Stimulated activated effector memory CD8-positive, alpha-beta T cell treated with anti-CD3 and anti-CD28 coated beads, Interleukin-12 subunit alpha, Interleukin-12 subunit beta, amount 100 ng/mL, for 72 hours (primary cell): ENCODE measurements around the gene MPV17.
"Not testable (repeated sequence)": the region's sequence is repeated elsewhere in the genome, so short reads cannot be mapped to it uniquely, and the experiment has no call there.

Experiments used
- ATAC-seq: fragments of 150-1000 bp; cut with Tn5 transposase; 2 replicates; pipeline ENCODE4 v1.10.0; 2021
- DNase-seq, 2 donors: peaks; one replicate each; pipeline ENCODE4 v3.0.0; 2021 to 2022; ENCODE audit warnings: low spot score in 2 of 2
- H3K27ac Mint-ChIP-seq: one replicate; pipeline ENCODE4 v1.8.0; 2022; ENCODE audit warnings: mild to moderate bottlenecking, mixed read lengths
- H3K36me3 Mint-ChIP-seq: one replicate; pipeline ENCODE4 v1.8.0; 2022; ENCODE audit warnings: mild to moderate bottlenecking, mixed read lengths
- H3K4me1 Mint-ChIP-seq: one replicate; pipeline ENCODE4 v1.8.0; 2022; ENCODE audit warnings: mixed read lengths
- H3K4me3 Mint-ChIP-seq: one replicate; pipeline ENCODE4 v1.8.0; 2022; ENCODE audit warnings: mild to moderate bottlenecking, mixed read lengths
- H3K9me3 Mint-ChIP-seq: one replicate; pipeline ENCODE4 v1.8.0; 2022; ENCODE audit warnings: mixed read lengths

Gene MPV17

DNA sequence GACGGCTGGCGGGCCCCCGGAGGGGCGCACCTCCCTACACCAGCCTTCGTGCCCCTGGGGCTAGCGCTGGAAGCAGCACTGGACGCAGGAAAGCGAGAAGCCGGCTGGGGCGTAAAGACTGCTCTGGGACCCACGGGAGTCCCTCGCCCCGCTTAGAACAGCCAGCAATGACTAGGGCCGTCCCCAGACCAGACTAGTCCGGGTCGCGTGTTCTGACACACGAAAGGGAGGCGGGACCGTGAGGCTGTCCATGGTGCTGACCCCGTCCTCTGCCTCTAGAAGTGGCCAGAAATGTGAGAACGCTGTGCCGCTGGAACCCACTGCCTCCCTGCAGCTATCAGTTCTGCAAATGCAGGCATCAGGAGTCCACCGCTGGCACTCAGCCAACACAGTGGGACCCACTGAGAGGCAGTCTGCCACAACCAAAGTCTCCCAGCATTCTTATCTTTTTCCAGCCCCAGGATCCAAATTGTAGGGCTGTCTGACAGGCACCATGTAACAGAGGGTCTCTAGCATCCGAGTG lies 14.5 kb downstream of the MPV17 start, which contains the start of gene UCN:
Gene UCN, minus strand, starts transcription at position 87 of the 523 bp plus-strand sequence. CDS start 550 bp downstream, outside the sequence.
- Mint-ChIP-seq H3K36me3 (peaks cover 19% of the 10 kb centered on the region), H3K4me1 (peaks cover 12% of the 10 kb centered on the region), H3K27ac (no peak within 1 kb of the TSS), H3K9me3 (no peaks in the 10 kb centered on the region), H3K4me3 (peak within 1 kb of the TSS; percentile 55)
- no peak for DNase-seq
- ATAC-seq = no peak

DNA sequence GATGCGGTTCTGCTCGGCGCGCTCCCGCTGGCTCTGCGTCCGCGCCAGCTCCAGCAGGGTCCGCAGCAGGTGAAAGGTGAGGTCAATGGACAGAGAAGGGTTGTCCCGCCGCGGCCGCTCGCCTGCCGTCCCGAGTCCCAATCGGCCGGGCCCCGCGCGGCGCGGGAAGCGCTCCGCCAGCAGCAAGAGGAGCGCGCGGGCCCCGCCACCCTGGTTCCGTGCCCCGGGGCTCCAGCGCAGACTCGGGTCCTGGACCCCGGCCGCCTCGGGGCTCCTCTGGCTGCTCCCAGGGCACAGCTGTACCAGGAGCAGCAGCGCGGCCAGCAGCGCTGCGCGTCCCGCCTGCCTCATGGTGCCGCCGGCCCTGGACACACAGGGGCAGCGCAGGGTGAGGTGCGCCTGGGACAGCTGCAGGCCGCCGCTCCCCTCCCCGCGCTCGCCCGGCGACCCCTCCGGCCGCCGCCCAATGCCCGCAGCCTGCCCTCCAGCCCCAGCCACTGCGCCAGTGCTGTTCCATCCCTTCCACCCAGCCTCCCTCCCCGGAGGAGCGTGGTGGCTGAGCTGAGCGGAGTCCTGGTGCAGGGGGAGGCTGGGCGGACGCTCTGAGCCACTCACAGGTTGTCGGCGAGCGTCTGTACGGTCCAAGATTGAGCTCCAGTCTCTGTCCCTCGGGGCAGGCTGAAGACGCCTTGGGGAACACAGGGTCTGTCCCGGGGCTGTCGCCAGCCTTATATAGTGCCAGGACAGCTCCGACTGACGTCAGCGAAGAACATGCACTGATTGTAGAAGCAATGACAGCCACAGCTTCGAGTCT lies 15.1 kb downstream of the MPV17 start:
- Mint-ChIP-seq H3K4me3 (peak overlapping the region; percentile 55), H3K36me3 (peaks cover 19% of the 10 kb centered on the region), H3K27ac (no peak overlapping the region), H3K4me1 (peaks cover 12% of the 10 kb centered on the region), H3K9me3 (no peaks in the 10 kb centered on the region)
- DNase-seq (no peak), ATAC-seq (no peak)

DNA sequence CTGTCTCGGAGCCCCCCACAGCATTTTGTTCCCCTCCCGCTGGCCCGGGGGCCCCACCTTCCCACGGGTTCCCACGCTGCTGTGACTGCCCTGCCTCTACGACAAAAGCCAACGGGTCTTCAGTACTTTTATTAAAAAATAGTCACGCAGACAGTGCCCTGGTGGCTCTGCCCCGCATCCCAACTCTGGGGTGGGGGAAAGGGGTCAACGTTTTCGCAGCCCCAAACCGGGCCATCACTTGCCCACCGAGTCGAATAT lies 15.7 kb downstream of the MPV17 start:
- no peak overlapping the region for H3K27ac Mint-ChIP-seq
- peaks cover 19% of the 10 kb centered on the region for H3K36me3 Mint-ChIP-seq
- no peak for DNase-seq
- peak overlapping the region; percentile 55 for H3K4me3 Mint-ChIP-seq
- H3K9me3 Mint-ChIP-seq = no peaks in the 10 kb centered on the region
- H3K4me1 Mint-ChIP-seq = peaks cover 12% of the 10 kb centered on the region
- ATAC-seq = no peak

DNA sequence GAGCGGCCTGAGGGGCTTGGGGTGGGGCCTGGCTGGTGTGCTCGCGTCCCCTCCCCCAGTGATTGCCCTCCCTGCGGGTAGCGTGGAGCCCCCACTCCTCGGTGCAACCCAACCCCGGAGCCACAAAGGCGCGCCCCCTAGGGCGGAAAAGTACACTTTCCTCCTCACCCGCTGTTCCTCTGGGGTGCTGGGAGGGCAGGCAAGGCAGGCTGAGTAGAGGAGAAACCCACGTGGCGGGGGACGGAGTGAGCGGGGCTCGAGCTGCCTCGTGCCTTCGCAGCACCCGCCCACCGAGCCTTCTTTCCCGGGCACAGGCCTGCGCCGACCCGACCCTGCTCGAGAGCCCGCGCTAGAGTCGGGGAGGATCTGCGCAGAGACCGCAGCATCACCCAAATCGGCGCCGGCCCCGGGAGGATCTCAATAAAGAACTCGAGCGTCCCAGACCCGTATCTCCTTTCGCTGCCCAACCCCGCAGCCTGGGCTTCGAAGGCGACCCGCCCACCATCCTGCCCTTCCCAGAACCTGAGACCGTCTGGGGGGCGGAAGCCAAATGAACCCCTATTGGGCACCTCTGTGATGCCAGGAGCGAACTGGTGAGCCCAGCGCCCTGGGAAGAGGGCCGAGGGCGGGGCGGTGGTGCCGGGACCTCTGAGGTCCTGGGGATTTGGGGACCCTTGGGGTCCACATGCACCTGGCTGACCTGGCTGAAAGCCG lies 16.2 kb downstream of the MPV17 start:
- peak; percentile 61 for ATAC-seq
- DNase-seq = peak; percentile 15 to 63
- Mint-ChIP-seq H3K27ac (no peak overlapping the region), H3K36me3 (peaks cover 18% of the 10 kb centered on the region), H3K4me3 (peak overlapping the region; percentile 55), H3K9me3 (no peaks in the 10 kb centered on the region), H3K4me1 (peaks cover 12% of the 10 kb centered on the region)

DNA sequence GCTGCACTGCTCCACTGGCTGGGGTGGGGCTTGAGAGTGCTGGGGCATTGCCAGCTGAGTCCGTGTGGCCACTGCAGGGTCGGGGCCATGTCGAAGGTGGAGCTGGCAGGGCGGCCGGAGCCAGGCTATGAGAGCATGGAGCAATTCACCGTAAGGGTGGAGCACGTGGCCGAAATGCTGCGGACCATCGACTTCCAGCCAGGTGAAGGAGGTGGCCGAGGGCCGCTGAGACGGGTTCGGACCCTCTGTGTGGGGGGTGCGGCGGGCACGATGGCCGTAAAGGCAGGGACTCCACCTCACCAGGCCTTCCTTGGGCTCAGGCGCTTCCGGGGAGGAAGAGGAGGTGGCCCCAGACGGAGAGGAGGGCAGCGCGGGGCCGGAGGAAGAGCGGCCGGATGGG lies 16.8 kb downstream of the MPV17 start:
- no peak for DNase-seq
- Mint-ChIP-seq H3K4me1 (peaks cover 12% of the 10 kb centered on the region), H3K4me3 (peak overlapping the region; percentile 55), H3K36me3 (peaks cover 12% of the 10 kb centered on the region), H3K9me3 (no peaks in the 10 kb centered on the region), H3K27ac (no peak overlapping the region)
- ATAC-seq = peak; percentile 36

DNA sequence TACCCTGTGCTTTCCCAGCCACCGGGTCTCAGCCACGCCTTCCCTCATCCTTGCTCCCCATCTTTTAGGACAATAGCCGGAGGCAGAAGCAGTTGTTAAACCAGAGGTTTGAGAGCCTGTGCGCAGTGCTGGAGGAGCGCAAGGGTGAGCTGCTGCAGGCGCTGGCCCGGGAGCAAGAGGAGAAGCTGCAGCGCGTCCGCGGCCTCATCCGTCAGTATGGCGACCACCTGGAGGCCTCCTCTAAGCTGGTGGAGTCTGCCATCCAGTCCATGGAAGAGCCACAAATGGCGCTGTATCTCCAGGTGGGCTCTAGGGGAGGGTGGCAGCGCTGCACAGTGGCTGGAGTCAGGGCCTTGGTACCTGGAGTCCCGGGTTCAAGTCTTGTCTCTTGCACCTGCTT lies 17.4 kb downstream of the MPV17 start:
- H3K4me3 Mint-ChIP-seq = peak overlapping the region; percentile 55
- H3K4me1 Mint-ChIP-seq = peaks cover 12% of the 10 kb centered on the region
- no peak for DNase-seq
- no peak overlapping the region for H3K27ac Mint-ChIP-seq
- H3K36me3 Mint-ChIP-seq = peaks cover 6% of the 10 kb centered on the region
- H3K9me3 Mint-ChIP-seq = no peaks in the 10 kb centered on the region
- ATAC-seq = no peak

DNA sequence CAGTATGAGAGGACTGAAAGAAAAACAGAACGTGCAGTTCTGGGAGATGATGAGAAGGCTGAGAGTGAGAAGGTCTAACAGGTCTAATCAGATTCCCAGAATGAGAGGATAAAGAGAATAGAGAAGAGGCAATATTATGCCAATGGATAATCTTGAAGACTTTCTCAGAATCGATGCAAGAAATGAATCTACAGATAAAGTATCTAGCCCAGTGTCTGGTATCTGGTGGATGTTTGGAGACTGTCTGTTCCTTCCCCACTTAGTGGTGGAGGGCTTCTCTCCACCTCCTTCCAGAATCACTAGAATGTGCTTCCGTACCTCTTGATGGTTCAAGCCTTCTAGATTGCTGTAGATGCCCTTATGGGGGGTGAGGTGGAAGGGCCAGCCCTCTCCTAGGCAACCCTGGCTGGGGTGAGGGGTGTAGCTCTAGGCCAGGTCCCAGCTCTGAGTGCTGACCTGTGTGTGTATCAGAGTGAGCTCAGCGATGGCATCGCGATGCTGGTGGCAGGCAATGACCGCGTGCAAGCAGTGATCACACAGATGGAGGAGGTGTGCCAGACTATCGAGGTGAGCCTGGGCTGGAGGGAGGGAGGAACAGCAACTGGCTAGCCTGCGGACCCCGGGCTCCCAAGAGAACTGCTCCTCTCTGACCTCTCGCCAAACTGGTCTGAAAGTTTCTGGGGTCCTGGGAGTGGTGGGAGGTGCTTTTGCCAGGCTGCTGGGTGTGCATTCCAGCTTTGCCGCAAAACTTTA lies 18.2 kb downstream of the MPV17 start:
- H3K9me3 Mint-ChIP-seq = no peaks in the 10 kb centered on the region
- no peak overlapping the region for H3K4me3 Mint-ChIP-seq
- peaks cover 12% of the 10 kb centered on the region for H3K4me1 Mint-ChIP-seq
- H3K36me3 Mint-ChIP-seq = no peaks in the 10 kb centered on the region
- H3K27ac Mint-ChIP-seq = no peak overlapping the region
- DNase-seq (no peak), ATAC-seq (no peak)

DNA sequence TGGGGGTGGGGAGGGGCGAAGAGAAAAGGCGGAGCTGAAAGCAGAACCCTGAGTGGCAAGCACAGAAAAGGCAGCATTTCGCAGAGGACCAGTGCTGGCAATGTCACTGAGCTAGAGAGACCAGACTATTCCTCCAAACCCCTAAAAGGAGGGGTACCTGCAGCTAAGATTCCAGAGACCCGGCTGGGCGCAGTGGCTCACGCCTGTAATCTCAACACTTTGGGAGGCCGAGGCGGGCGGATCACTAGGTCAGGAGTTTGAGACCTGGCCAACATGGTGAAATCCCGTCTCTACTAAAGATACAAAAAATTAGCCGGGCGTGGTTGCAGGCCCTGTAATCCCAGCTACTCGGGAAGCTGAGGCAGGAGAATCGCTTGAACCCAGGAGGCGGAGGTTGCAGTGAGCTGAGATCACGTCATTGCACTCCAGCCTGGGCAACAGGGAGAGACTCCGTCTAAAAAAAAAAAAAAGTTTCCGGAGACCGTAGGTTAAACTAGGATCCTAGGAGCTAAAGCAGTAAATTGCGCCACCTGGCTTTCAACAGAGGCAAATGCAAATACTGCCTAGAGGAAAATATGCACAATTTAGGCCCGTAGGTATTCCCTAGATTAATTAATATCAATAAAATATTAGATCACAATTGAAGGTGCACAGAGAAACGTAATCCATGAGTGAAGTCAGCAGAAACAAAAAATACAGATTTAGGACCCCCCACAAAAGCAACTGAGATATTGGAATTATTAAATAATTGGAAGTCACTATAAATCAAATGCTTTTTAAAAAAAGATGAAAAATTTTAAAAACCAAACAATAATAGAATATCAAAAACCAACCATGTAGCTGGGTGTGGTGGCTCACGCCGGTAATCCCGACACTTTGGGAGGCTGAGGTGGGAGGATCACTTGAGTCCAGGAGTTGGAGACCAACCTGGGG lies 19.5 kb downstream of the MPV17 start:
- Mint-ChIP-seq H3K36me3 (no peaks in the 10 kb centered on the region), H3K27ac (no peak overlapping the region)
- peak; percentile 17 to 65 for DNase-seq

DNA sequence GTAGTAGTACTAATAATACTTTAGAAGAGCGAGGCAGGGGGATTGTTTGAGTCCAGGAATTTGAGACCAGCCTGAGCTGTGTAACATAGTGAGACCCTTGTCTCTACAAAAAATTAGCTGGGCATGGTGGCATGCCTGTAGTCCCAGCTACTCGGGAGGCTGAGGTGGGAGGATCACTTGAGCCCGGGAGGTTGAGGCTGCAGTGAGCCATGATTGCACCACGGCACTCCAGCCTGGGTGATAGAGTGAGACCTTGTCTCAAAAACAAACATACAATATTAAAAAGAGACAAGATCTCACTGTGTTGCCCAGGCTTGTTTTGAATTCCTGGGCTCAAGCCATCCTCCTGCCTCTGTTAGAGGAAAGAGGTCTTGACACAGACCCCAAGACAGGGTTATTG lies 22.3 kb downstream of the MPV17 start:
- not testable (repeated sequence) for ATAC-seq, H3K4me3 Mint-ChIP-seq, H3K36me3 Mint-ChIP-seq, DNase-seq, H3K4me1 Mint-ChIP-seq, H3K9me3 Mint-ChIP-seq, H3K27ac Mint-ChIP-seq

More for the DNA sequence above, 19.5 kb downstream of the MPV17 start:
- ATAC-seq = peak; percentile 62
- peaks cover 12% of the 10 kb centered on the region for H3K4me1 Mint-ChIP-seq
- H3K9me3 Mint-ChIP-seq = no peaks in the 10 kb centered on the region
- peak overlapping the region; percentile 25 for H3K4me3 Mint-ChIP-seq

DNA sequence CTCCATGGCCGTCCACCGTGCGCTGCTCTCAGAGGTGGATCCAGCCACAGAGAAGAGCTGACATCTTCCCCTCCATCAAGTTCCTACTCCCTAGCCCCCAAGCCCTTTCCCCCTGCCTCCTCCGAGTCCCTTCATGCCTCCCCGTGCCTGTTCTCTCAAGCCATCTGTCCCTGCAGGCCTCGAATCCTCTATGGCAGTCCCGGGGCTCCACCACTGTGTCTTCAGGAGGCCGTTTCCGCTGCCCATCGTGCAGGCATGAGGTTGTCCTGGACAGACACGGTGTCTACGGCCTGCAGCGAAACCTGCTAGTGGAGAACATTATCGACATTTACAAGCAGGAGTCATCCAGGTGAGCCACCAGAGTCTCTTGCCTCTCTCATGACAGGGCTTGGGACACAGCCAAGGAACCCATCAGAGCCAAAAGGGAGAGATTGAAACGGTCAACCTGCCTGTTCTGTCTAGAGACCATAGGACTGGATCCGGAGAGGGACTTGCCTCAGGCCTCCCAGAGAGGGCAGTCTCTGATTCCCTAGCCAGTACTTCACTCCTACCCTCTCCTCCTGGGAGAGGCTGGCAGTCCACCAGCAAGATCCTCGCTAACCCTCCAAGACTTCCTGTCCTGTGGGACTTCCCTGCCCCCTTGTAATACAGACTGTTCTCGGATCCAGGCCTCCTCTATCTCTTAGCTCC lies 24.4 kb downstream of the MPV17 start:
- Mint-ChIP-seq H3K36me3 (no peaks in the 10 kb centered on the region), H3K4me3 (no peak overlapping the region), H3K27ac (no peak overlapping the region), H3K4me1 (no peaks in the 10 kb centered on the region), H3K9me3 (no peaks in the 10 kb centered on the region)
- ATAC-seq (no peak), DNase-seq (no peak)

DNA sequence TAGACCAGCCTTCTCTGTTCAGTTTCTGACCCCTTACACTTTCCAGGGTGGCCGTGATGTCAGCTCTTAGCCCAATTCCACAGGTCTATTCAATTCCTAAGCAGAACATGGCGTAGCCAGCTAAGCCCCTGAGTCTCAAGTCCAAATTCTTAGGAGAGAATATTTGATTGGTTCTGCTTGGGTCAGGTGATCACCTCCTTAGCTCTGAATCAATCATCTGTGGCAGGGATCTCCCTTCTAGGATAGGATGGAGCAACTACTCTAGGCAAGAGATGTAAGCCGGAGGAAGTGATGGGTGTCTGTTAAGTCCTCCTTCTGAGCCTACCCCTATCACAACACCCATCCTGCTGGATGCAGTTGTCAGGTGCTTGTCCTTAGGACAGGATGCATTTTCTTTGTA lies 25.7 kb downstream of the MPV17 start:
- no peak for ATAC-seq
- H3K4me3 Mint-ChIP-seq = no peak overlapping the region

DNA sequence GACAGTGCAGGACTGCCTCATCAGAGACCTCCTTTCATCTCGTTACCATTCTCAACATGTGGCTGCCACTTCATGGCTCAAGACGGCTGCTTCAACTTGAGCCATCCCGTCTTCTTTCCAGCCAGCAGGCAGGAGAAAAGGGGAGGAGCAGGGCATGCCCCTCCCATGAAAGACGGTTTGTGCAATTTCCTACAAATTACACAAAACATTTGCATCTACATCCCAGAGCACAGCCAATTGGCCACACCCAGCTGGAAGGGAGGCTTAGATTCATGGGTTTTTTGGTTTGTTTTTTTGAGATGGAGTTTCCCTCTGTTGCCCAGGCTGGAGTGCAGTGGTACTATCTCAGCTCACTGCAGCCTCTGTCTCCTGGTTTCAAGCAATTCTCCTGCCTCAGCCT lies 26.4 kb downstream of the MPV17 start:
- Mint-ChIP-seq H3K27ac (no peak overlapping the region), H3K9me3 (no peaks in the 10 kb centered on the region), H3K4me1 (no peaks in the 10 kb centered on the region), H3K36me3 (no peaks in the 10 kb centered on the region), H3K4me3 (no peak overlapping the region)
- DNase-seq (no peak), ATAC-seq (no peak)

More for the DNA sequence above, 25.7 kb downstream of the MPV17 start:
- Mint-ChIP-seq H3K4me1 (no peaks in the 10 kb centered on the region), H3K9me3 (no peaks in the 10 kb centered on the region), H3K27ac (no peak overlapping the region), H3K36me3 (no peaks in the 10 kb centered on the region)
- DNase-seq = no peak

DNA sequence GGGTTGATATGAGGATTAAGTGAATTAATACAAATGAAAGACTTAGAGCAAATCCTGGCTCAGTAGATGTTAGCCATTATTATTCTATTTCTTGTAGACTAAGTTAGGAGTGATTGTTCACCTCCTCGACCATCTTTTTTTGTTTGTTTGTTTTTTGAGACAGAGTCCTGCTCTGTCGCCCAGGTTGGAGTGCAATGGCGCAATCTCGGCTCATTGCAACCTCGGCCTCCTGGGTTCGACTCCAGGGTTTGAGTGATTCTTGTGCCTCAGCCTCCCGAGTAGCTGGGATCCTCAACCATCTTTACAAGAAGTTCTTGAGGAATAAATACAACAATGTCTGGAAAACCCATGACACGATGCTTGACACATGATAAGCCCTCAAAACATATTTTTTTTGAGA lies 28.0 kb downstream of the MPV17 start:
- DNase-seq (no peak), ATAC-seq (no peak)
- Mint-ChIP-seq H3K9me3 (no peaks in the 10 kb centered on the region), H3K4me3 (no peak overlapping the region), H3K36me3 (no peaks in the 10 kb centered on the region), H3K4me1 (no peaks in the 10 kb centered on the region), H3K27ac (no peak overlapping the region)

DNA sequence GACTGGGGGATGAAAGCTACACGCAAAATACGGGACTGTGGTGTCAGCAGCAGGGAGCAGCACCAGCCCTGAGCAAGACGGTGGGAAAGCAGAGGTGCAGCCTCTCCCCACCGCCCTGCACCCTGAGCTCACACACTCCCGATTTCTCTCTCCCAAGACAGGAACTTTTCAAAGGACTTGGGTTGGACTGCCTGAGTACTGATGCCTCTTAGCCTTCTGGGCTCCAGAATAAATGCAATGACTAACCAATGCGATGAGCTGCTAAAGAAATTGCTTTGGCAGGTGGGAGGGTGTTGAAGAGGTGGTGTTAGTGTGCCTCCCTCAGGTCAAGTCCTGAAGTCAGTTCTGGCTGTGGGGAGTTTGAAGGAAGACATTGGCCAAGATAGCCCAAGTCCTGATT lies 31.0 kb downstream of the MPV17 start:
- Mint-ChIP-seq H3K9me3 (no peaks in the 10 kb centered on the region), H3K4me3 (no peak overlapping the region), H3K4me1 (no peaks in the 10 kb centered on the region), H3K27ac (no peak overlapping the region), H3K36me3 (no peaks in the 10 kb centered on the region)
- DNase-seq (no peak), ATAC-seq (no peak)
